Gastroesophageal sphincter (tissue), 3 donors: ENCODE results near the gene CAMKK1.

Experiments
- EP300 ChIP-seq: sonication (generic); formaldehyde crosslinking; IDR thresholded peaks from one replicate; pipeline ENCODE4 v1.6.1; 2017; ENCODE audit warnings: antibody characterized with exemption, mild to moderate bottlenecking
- POLR2A ChIP-seq, 2 donors: fragments of 450-650 bp; IDR thresholded peaks; one replicate each; pipeline ENCODE4 v1.6.1; 2017; ENCODE audit warnings: antibody characterized with exemption in 2 of 2, mild to moderate bottlenecking in 2 of 2, moderate library complexity in 1 of 2
- POLR2AphosphoS5 ChIP-seq: sonication (generic); formaldehyde crosslinking; IDR thresholded peaks from one replicate; pipeline ENCODE4 v1.6.1; 2017; ENCODE audit warnings: antibody characterized with exemption
- TF ChIP-seq, protein P1 (sequence below), 4 experiments: fragments of 200-600 bp in 2 of 4; fragments of 450-650 bp in 2 of 4; sonication (generic) in 1 of 4; IDR thresholded peaks; one replicate each; pipeline ENCODE4 v1.5.1; 2017 to 2019; ENCODE audit warnings: antibody characterized with exemption in 4 of 4, mild to moderate bottlenecking in 2 of 4, moderate library complexity in 2 of 4

DNA sequence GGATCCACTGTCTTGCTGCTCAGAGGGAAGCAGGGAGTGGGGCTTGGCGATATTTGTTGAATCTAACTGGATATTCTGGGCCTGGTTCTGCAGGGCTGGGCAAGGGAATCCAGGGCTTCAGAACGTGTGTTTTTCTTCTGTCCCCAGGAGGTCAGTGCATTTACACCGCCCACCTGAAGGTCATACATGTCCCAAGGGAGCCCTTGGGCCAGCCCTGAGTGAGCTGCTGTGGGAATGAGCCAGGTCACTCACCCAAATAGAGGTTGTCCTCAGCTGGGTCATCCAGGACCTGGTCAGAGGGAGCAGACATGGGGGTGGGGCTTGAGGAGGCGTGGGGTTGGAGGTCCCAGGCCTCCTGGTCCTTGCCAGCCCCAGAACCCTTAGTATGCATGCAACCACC lies 10.6 kb downstream of the CAMKK1 start:
- no peak for TF ChIP-seq EP300
- TF ChIP-seq, protein P1, sequence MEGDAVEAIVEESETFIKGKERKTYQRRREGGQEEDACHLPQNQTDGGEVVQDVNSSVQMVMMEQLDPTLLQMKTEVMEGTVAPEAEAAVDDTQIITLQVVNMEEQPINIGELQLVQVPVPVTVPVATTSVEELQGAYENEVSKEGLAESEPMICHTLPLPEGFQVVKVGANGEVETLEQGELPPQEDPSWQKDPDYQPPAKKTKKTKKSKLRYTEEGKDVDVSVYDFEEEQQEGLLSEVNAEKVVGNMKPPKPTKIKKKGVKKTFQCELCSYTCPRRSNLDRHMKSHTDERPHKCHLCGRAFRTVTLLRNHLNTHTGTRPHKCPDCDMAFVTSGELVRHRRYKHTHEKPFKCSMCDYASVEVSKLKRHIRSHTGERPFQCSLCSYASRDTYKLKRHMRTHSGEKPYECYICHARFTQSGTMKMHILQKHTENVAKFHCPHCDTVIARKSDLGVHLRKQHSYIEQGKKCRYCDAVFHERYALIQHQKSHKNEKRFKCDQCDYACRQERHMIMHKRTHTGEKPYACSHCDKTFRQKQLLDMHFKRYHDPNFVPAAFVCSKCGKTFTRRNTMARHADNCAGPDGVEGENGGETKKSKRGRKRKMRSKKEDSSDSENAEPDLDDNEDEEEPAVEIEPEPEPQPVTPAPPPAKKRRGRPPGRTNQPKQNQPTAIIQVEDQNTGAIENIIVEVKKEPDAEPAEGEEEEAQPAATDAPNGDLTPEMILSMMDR (IDR thresholded peaks at IDR 0.05): no peak
- TF ChIP-seq POLR2A (IDR thresholded peaks at IDR 0.05): no peak
- no peak for TF ChIP-seq POLR2AphosphoS5
